GM23338 (cell line): ENCODE measurements around the gene LRP1B.

Experiments
- CREB1 ChIP-seq: fragments of 250-450 bp; sonication (Bioruptor Pico); IDR thresholded peaks from 2 replicates; pipeline ENCODE4 v1.5.0; 2020; ENCODE audit warnings: low read depth, mild to moderate bottlenecking, moderate library complexity
- CTCF ChIP-seq, 2 experiments: fragments of 200-600 bp in 1 of 2; sonication (generic) in 1 of 2; conservative IDR thresholded peaks; 2 replicates each; pipeline versions ENCODE4 v1.5.1 to v1.6.1; 2016 to 2017; ENCODE audit warnings: antibody characterized with exemption in 2 of 2, low read depth in 2 of 2, mild to moderate bottlenecking in 2 of 2, moderate library complexity in 1 of 2
- ETS1 ChIP-seq: IDR thresholded peaks from 2 replicates; pipeline ENCODE4 v1.6.1; 2016; ENCODE audit warnings: antibody characterized with exemption
- EZH2 ChIP-seq: fragments of 200-600 bp; sonication (generic); IDR thresholded peaks from one replicate; pipeline ENCODE4 v1.8.0; 2017; ENCODE audit warnings: antibody characterized with exemption, mild to moderate bottlenecking, low read depth; ENCODE audit not compliant: unreplicated experiment
- EZH2phosphoT487 ChIP-seq: fragments of 200-600 bp; sonication (generic); IDR thresholded peaks from one replicate; pipeline ENCODE4 v1.8.1; 2018; ENCODE audit warnings: antibody characterized with exemption; ENCODE audit not compliant: unreplicated experiment
- JUNB ChIP-seq: IDR thresholded peaks from one replicate; pipeline ENCODE4 v1.6.1; 2016; ENCODE audit warnings: antibody characterized with exemption; ENCODE audit not compliant: unreplicated experiment
- NANOG ChIP-seq: IDR thresholded peaks from 2 replicates; pipeline ENCODE4 v1.6.1; 2016; ENCODE audit warnings: antibody characterized with exemption, borderline replicate concordance
- POLR2AphosphoS5 ChIP-seq: IDR thresholded peaks from 2 replicates; pipeline ENCODE4 v1.6.1; 2016; ENCODE audit warnings: antibody characterized with exemption, low read depth
- REST ChIP-seq: IDR thresholded peaks from one replicate; pipeline ENCODE4 v1.6.1; 2018; ENCODE audit warnings: antibody characterized with exemption; ENCODE audit not compliant: unreplicated experiment
- STAT1 ChIP-seq: IDR thresholded peaks from one replicate; pipeline ENCODE4 v1.6.1; 2016; ENCODE audit warnings: antibody characterized with exemption; ENCODE audit not compliant: unreplicated experiment
- ZNF114 ChIP-seq: fragments of 250-450 bp; sonication (Bioruptor Pico); IDR thresholded peaks from 2 replicates; pipeline ENCODE4 v1.5.0; 2020; ENCODE audit warnings: mild to moderate bottlenecking, moderate library complexity
- ZNF331 ChIP-seq: fragments of 250-450 bp; sonication (Bioruptor Pico); IDR thresholded peaks from 2 replicates; pipeline ENCODE4 v1.5.0; 2020; ENCODE audit warnings: low read depth, mild to moderate bottlenecking, moderate library complexity
- ZNF462 ChIP-seq: fragments of 250-450 bp; sonication (Bioruptor Pico); IDR thresholded peaks from 2 replicates; pipeline ENCODE4 v1.5.0; 2020; ENCODE audit warnings: mild to moderate bottlenecking, moderate library complexity

- no peak for TF ChIP-seq CTCF (conservative IDR thresholded peaks at IDR 0.05; ENCODE audit: low read depth in 2 of 2)
- TF ChIP-seq REST: no peak
- TF ChIP-seq POLR2AphosphoS5: no peak
- TF ChIP-seq ZNF114 (CRISPR knock-in tag): no peak
- TF ChIP-seq CREB1 (CRISPR knock-in tag): no peak
- no peak for TF ChIP-seq EZH2
- no peak for TF ChIP-seq EZH2phosphoT487
- TF ChIP-seq JUNB: no peak
- TF ChIP-seq ETS1: no peak
- TF ChIP-seq NANOG: no peak
- no peak for TF ChIP-seq STAT1
- no peak for TF ChIP-seq ZNF331 (CRISPR knock-in tag)
- TF ChIP-seq ZNF462 (CRISPR knock-in tag): no peak
These were observed 1883.2 kb downstream of the LRP1B start for GRCh38 chr2:140247451-140248195.
